Activated naive CD8-positive, alpha-beta T cell treated with anti-CD3 and anti-CD28 coated beads, Interleukin-2, amount 50 U/mL, for 24 hours (primary cell): ENCODE measurements around the gene GVQW3.

Source experiments
- ATAC-seq: fragments of 150-1000 bp; cut with Tn5 transposase; one replicate; pipeline ENCODE4 v1.10.0; 2021
- DNase-seq: peaks from one replicate; pipeline ENCODE4 v3.0.0; 2021
- H3K27ac Mint-ChIP-seq: one replicate; pipeline ENCODE4 v1.8.0; 2021; ENCODE audit warnings: mild to moderate bottlenecking, mixed read lengths
- H3K27me3 Mint-ChIP-seq: one replicate; pipeline ENCODE4 v1.8.0; 2021; ENCODE audit warnings: mixed read lengths
- H3K36me3 Mint-ChIP-seq: one replicate; pipeline ENCODE4 v1.8.0; 2021; ENCODE audit warnings: low read depth, mixed read lengths
- H3K4me1 Mint-ChIP-seq: one replicate; pipeline ENCODE4 v1.8.0; 2021; ENCODE audit warnings: mixed read lengths
- H3K4me3 Mint-ChIP-seq: one replicate; pipeline ENCODE4 v1.8.0; 2021; ENCODE audit warnings: mild to moderate bottlenecking, moderate library complexity, mixed read lengths
- H3K9me3 Mint-ChIP-seq: one replicate; pipeline ENCODE4 v1.8.0; 2021; ENCODE audit warnings: mixed read lengths

The GVQW3 gene

DNA sequence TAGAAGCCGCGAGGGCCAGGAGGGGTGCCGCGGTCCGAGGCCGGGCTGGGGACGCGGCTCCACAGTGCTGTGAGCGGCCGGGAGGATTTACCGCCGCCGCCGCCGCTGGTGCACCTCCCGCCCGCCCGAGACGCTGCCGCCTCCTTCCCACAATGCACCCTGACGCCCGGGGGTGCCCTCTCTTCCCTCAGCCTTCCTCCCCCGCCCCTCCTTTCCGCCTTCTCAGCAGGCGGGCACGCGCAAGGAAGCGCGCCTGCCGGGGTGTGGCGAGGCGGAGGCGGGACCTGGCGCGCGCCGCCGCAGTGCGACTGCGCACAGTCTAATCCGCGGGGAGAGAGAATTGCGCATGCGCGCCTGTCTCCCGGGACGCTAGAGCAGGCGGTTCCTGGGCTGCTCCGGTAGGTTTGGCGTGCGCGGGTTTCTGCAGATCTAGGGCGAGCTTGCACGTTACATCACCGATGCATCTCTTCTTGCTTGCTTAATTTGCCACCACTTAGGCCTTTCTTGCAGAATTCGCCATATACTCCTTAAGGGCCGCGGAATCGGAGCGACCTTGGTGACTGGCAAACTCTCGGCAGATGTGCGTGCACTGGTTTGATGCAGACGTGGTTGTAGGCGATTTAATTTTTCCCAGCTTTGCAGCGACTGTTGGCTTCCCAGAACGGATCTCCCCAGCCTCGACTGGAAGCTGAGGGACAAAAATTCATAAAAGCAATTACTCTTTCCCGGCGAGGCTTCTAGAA is at the start of gene GVQW3, which contains the start of gene THAP12:
Gene GVQW3, plus strand, starts transcription at position 347 of the 743 bp plus-strand sequence. CDS start 506 bp downstream, outside the sequence.
Gene THAP12, minus strand, starts transcription at position 156 of the 743 bp plus-strand sequence. CDS start 296 bp downstream, outside the sequence.
- H3K36me3 Mint-ChIP-seq: no peaks in the 10 kb centered on the region
- no peaks in the 10 kb centered on the region for H3K9me3 Mint-ChIP-seq
- H3K27me3 Mint-ChIP-seq: no peaks in the 10 kb centered on the region
- peak; percentile 90 for ATAC-seq
- peak within 1 kb of the TSS; percentile 95 for H3K27ac Mint-ChIP-seq
- H3K4me3 Mint-ChIP-seq: peak within 1 kb of the TSS; percentile 97
- H3K4me1 Mint-ChIP-seq: peaks cover 64% of the 10 kb centered on the region
- peak; percentile 97 for DNase-seq

DNA sequence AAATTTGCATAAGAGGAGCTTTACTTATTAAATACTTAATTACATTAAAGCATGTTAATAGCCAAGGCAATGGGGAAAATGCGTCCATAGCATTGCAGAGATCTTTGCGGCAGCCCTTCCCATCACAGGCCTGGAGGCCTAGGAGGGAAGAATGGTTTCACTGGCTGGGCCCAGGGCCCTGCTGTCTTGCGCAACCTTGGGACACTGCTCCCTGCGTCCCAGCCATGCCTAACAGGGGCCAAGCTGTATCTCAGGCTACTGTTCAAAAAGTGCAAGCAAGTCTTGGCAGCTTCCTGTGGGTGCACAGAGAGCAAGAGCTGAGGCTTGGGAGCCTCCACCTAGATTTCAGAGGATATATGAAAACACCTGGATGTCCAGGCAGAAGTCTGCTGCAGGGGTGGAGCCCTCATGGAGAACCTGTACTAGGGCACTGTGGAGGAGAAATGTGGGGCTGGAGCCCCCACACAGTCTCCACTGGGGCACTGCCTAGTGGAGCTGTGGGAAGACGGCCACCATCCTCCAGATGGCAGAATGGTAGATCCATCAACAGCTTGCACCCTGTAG is 46.2 kb upstream of the GVQW3 start:
- Mint-ChIP-seq H3K9me3 (peaks cover 12% of the 10 kb centered on the region), H3K4me1 (no peaks in the 10 kb centered on the region), H3K36me3 (peaks cover 7% of the 10 kb centered on the region), H3K4me3 (no peak overlapping the region), H3K27ac (no peak overlapping the region), H3K27me3 (peaks cover 2% of the 10 kb centered on the region)
- no peak for DNase-seq
- no peak for ATAC-seq

DNA sequence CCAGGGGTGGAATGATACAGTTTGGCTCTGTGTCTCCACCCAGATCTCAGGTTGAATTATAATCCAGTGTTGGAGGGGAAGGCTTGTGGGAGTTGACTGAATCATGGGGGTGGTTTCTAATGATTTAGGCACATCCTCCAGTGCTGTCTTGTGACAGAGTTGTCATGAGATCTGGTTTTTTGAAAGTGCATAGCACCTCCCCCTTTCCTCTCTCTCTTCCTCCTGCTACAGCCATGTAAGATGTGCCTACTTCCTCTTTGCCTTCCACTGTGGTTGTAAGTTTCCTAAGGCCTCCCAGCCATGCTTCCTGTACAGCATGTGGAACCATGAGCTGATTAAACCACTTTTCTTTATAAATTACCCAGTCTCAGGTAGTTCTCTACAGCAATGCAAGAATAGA is 45.3 kb upstream of the GVQW3 start:
- H3K9me3 Mint-ChIP-seq: peaks cover 12% of the 10 kb centered on the region
- H3K36me3 Mint-ChIP-seq: peaks cover 7% of the 10 kb centered on the region
- DNase-seq: no peak
- H3K27me3 Mint-ChIP-seq: peaks cover 2% of the 10 kb centered on the region
- H3K4me3 Mint-ChIP-seq: no peak overlapping the region
- no peak for ATAC-seq
- H3K4me1 Mint-ChIP-seq: no peaks in the 10 kb centered on the region
- no peak overlapping the region for H3K27ac Mint-ChIP-seq

DNA sequence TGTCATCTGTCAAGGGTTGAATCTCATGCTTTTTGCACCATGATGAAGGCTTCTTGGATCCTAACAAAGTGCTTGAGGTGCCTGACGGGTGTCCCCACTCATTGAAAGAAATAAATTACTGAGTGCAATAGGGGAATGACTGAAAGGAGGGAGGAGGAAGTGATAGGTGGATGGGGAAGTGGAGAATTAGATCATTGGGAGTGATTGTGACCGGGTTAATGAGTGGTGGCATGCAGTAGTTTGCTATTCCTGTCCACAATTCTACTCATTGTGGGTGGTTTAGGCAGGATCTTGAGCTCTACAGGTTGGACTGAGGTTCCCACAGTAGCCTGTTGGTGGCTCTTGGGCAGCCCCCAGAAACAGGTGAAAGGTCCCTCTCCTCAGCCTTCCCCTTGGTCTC is 44.5 kb upstream of the GVQW3 start:
- Mint-ChIP-seq H3K4me1 (no peaks in the 10 kb centered on the region), H3K4me3 (no peak overlapping the region), H3K27me3 (peaks cover 2% of the 10 kb centered on the region), H3K9me3 (peaks cover 12% of the 10 kb centered on the region), H3K36me3 (peaks cover 7% of the 10 kb centered on the region), H3K27ac (no peak overlapping the region)
- no peak for ATAC-seq
- no peak for DNase-seq

DNA sequence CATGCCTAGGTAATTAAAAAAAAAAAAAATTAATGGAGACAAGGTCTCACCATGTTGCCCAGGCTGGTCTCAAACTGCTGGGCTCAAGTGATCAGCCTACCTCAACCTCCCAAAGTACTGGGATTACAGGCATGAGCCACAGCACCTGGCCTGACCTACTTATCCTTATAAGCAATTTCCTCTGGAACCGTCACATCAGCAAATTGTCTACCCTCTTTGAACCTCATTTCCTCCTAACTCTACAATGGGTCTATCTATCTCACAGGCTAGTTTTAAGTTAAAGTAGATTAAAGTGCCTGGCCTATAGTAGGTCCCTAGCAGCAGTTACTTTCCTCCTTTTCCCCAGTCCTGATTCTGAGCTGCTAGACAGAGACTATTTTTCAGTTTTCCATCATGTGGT is 43.7 kb upstream of the GVQW3 start:
- no peak for DNase-seq
- H3K36me3 Mint-ChIP-seq: peaks cover 7% of the 10 kb centered on the region

DNA sequence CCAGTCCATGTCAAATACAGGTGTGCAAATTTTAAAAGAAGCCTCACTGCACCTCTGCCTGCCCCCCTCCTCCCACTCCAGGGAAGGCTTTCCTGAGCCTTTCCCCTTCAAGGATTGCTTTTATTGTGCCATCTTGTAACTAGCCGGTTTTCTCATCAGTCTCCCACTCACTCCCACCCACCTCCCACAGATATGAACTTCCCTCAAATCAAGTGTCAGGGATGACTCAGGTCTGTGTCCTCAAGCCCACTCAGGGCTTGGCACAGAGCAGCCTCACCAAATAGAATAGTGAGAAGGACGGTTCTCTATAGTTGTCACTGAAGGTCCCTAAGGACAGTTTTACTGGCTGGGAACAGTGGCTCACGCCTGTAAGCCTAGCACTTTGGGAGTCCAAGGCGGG is 43.2 kb upstream of the GVQW3 start:
- no peaks in the 10 kb centered on the region for H3K4me1 Mint-ChIP-seq
- H3K9me3 Mint-ChIP-seq: peaks cover 12% of the 10 kb centered on the region
- no peak overlapping the region for H3K27ac Mint-ChIP-seq
- peaks cover 7% of the 10 kb centered on the region for H3K36me3 Mint-ChIP-seq
- peaks cover 2% of the 10 kb centered on the region for H3K27me3 Mint-ChIP-seq
- ATAC-seq (no peak), DNase-seq (no peak)
- H3K4me3 Mint-ChIP-seq: no peak overlapping the region

More for the DNA sequence above, 43.7 kb upstream of the GVQW3 start:
- no peak overlapping the region for H3K4me3 Mint-ChIP-seq
- no peak overlapping the region for H3K27ac Mint-ChIP-seq
- no peak for ATAC-seq
- peaks cover 2% of the 10 kb centered on the region for H3K27me3 Mint-ChIP-seq
- peaks cover 12% of the 10 kb centered on the region for H3K9me3 Mint-ChIP-seq
- no peaks in the 10 kb centered on the region for H3K4me1 Mint-ChIP-seq

DNA sequence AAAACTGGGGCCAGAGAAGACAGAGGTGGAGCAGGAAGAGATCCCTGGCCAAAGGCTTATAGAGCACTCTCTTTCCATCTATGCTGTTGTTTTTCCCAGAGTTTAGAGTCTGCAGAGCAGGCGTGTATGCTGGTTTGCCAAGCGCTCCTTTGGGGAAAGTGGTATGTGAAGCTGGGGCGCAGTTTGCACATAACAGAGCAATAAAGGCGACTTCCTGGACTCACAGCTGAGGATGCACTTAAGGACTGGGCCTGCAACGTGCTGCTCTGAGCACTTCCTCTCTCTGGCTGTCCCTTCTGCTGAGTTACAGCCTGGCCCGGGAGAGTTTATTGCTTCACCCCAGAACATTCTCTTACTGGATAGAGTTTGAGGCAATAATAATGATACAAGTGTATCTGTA is 41.9 kb upstream of the GVQW3 start:
- ATAC-seq: no peak
- peaks cover 2% of the 10 kb centered on the region for H3K27me3 Mint-ChIP-seq
- H3K27ac Mint-ChIP-seq: peak overlapping the region; percentile 25

DNA sequence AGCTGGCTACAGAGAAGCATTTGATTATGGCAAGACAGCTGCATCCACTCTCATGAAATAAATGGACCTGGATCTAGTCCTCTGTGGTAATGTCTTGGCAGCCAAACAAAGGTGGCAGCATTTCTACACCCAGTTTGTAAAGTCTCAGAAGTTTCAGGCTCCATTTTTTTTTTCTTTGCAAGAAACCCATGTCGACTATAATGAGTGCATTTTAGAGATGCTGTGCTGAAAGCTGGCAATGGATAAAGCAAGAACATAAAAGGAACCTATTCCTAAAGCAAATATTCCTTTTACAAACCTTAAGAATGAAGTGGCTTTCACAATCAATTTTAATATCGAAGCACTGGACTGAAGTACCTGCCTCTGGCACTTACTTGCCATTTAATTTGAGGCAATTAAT is 33.7 kb upstream of the GVQW3 start:
- H3K4me1 Mint-ChIP-seq: peaks cover 8% of the 10 kb centered on the region
- H3K4me3 Mint-ChIP-seq: no peak overlapping the region
- DNase-seq: no peak
- ATAC-seq: no peak
- no peaks in the 10 kb centered on the region for H3K9me3 Mint-ChIP-seq
- no peaks in the 10 kb centered on the region for H3K27me3 Mint-ChIP-seq
- H3K27ac Mint-ChIP-seq: no peak overlapping the region
- H3K36me3 Mint-ChIP-seq: peaks cover 30% of the 10 kb centered on the region

More for the DNA sequence above, 41.9 kb upstream of the GVQW3 start:
- Mint-ChIP-seq H3K36me3 (peaks cover 7% of the 10 kb centered on the region), H3K4me1 (no peaks in the 10 kb centered on the region), H3K9me3 (peaks cover 10% of the 10 kb centered on the region), H3K4me3 (no peak overlapping the region)
- DNase-seq: no peak

DNA sequence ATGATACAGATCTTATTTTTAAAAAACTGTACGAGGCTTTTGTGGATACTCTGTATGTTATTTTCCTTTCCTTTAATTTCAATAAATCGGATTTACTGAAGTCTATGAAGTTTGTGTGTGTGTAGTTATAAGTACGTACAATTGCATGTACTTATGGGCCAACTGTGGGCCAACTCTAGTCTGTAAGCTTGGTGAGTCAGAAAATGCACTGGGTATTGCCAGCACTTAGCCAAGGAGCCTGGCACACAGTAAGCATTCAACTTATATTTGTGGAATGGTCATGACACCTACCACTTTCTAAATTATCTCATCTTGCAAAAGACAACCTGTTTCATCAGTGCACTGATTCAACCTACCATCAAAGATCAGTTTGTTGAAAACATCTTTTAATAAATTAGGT is 32.8 kb upstream of the GVQW3 start:
- Mint-ChIP-seq H3K36me3 (peaks cover 37% of the 10 kb centered on the region), H3K27ac (no peak overlapping the region), H3K9me3 (no peaks in the 10 kb centered on the region), H3K4me3 (no peak overlapping the region), H3K27me3 (no peaks in the 10 kb centered on the region), H3K4me1 (peaks cover 8% of the 10 kb centered on the region)
- DNase-seq (no peak), ATAC-seq (no peak)

DNA sequence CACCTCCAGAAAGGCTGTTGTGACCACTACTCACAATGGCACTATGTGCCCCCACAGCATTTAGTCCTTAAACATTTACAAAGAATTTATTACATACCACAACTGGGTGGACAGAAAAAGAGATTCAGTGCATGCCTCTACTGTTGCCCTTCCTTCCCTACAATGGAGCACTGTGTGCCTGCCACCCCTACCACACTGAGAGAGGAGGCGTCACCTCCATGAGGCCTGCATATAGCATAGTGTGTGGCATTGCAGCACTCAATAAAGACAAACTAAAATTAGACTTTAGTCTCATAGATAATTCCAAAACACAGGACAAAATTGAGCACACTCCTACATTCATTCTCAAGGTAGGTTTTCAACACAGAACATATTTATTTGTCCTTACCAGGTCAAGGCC is 26.0 kb upstream of the GVQW3 start:
- ATAC-seq: no peak
- Mint-ChIP-seq H3K4me3 (no peak overlapping the region), H3K36me3 (peaks cover 76% of the 10 kb centered on the region)

DNA sequence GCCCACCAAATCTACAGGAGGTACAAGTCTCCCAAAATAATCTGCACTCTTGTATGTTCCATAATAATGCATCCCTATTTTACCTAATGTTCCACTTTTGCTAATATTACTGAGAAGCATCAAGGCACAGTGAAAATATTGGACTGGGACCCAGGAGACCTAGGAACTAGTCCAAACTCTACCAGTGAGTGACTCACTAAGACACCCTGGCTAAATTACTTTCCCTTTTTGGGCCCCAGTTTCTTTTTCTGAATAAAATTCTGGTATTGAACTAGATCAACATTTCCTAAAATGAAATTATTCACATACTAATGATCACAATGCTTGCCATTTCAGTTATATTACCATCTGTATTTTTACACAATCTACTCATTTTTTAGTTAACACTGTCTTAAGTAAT is 19.7 kb upstream of the GVQW3 start:
- peaks cover 45% of the 10 kb centered on the region for H3K36me3 Mint-ChIP-seq
- no peak overlapping the region for H3K4me3 Mint-ChIP-seq
- DNase-seq (no peak), ATAC-seq (peak; percentile 46)
- H3K27ac Mint-ChIP-seq: peak overlapping the region; percentile 37
- no peaks in the 10 kb centered on the region for H3K27me3 Mint-ChIP-seq
- peaks cover 20% of the 10 kb centered on the region for H3K4me1 Mint-ChIP-seq
- H3K9me3 Mint-ChIP-seq: no peaks in the 10 kb centered on the region

More for the DNA sequence above, 26.0 kb upstream of the GVQW3 start:
- H3K4me1 Mint-ChIP-seq: peaks cover 4% of the 10 kb centered on the region
- no peaks in the 10 kb centered on the region for H3K27me3 Mint-ChIP-seq
- H3K27ac Mint-ChIP-seq: no peak overlapping the region
- DNase-seq: no peak
- H3K9me3 Mint-ChIP-seq: peaks cover 9% of the 10 kb centered on the region

DNA sequence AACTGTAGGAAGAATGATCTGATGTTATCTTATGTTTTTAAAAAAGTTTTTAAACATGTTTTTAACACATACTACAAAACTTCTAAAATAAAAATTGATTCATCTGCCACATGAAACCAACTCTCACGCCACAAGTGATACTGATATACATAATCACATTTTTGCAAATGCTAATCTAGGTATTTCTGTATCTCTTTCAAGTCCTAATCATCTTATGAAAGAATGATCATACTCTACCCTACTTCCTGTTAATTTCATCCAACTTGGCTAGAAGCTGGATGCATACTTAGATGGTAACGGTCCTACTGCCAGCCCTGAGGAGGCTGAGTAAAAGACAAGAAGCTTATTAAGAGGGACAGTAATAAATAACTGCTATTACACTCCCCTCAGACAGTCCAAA is 19.3 kb upstream of the GVQW3 start:
- peaks cover 42% of the 10 kb centered on the region for H3K36me3 Mint-ChIP-seq
- no peaks in the 10 kb centered on the region for H3K9me3 Mint-ChIP-seq
- H3K4me1 Mint-ChIP-seq: peaks cover 22% of the 10 kb centered on the region
- H3K27me3 Mint-ChIP-seq: no peaks in the 10 kb centered on the region
- DNase-seq (no peak), ATAC-seq (peak; percentile 43)
- peak overlapping the region; percentile 37 for H3K27ac Mint-ChIP-seq
- H3K4me3 Mint-ChIP-seq: no peak overlapping the region

DNA sequence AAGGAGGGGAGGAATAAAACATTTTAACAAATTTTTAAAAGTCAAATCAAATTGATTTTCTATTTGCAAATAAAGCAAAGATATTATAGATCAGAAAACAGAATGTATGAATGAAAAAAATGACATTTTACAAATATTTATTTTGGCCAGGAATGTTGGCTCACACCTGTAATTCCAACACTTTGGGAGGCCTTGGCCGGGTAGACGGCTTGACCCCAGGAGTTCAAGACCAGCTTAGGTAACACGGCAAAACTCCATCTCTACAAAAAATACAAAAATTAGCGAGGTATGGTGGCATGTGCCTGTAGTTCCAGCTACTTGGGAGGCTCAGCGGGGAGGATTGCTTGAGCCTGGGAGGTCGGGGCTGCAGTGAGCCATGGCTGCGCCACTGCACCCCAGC is 18.4 kb upstream of the GVQW3 start:
- Mint-ChIP-seq H3K4me1 (peaks cover 22% of the 10 kb centered on the region), H3K4me3 (no peak overlapping the region), H3K27me3 (no peaks in the 10 kb centered on the region), H3K27ac (no peak overlapping the region), H3K36me3 (peaks cover 35% of the 10 kb centered on the region), H3K9me3 (no peaks in the 10 kb centered on the region)
- DNase-seq (no peak), ATAC-seq (no peak)

DNA sequence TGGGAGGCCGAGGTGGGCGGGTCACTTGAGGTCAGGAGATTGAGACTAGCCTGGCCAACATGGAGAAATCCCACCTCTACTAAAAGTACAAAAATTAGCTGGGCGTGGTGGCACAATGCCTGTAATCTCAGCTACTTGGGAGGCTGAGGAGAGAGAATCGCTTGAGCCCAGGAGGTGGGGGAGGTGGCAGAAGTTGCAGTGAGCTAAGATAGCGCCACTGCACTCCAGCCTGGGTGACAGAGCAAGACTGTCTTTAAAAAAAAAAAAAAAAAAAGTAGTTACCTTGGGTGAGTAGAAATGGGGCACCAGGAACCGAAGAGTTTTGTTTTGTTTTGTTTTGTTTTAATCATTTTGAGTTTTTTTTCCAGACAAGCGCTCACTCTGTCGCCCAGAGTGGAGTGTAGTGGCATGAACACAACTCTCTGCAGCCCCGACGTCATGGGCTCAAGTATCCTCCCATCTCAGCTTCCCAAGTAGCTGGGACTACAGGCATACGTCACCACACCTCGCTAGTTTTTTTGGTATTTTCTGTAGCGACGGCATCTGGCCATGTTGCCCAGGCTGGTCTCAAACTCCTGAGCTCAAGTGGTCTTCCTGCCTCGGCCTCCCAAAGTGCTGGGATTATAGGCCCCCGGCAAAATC is 16.0 kb upstream of the GVQW3 start:
- no peak overlapping the region for H3K27ac Mint-ChIP-seq
- peaks cover 43% of the 10 kb centered on the region for H3K4me1 Mint-ChIP-seq
- no peaks in the 10 kb centered on the region for H3K9me3 Mint-ChIP-seq
- peaks cover 24% of the 10 kb centered on the region for H3K36me3 Mint-ChIP-seq
- H3K4me3 Mint-ChIP-seq: no peak overlapping the region
- DNase-seq (no peak), ATAC-seq (no peak)
- H3K27me3 Mint-ChIP-seq: no peaks in the 10 kb centered on the region

DNA sequence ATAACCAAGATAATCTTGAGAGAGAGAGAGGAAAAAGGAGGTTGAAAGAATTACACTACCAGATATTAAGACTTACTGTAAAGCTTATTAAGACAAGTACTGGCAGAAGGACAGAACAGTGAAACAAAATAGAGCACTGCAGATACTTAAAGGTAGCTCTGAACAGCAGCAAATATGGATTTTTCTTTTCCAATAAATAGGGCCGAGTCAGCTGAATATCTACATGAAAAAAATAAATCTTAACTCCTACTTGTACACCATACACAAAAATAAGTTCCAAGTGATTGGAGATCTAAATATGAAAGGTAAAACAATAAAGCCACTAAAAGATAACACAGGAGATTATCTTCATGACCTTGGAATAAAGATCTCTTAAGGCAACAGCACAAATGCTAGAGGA is 12.6 kb upstream of the GVQW3 start:
- no peak for ATAC-seq

More for the DNA sequence above, 12.6 kb upstream of the GVQW3 start:
- H3K4me3 Mint-ChIP-seq: no peak overlapping the region
- DNase-seq: no peak
- H3K27me3 Mint-ChIP-seq: no peaks in the 10 kb centered on the region
- H3K9me3 Mint-ChIP-seq: no peaks in the 10 kb centered on the region
- H3K4me1 Mint-ChIP-seq: peaks cover 54% of the 10 kb centered on the region
- peaks cover 20% of the 10 kb centered on the region for H3K36me3 Mint-ChIP-seq
- no peak overlapping the region for H3K27ac Mint-ChIP-seq
